HG03108 (cell line): ENCODE results near the gene BSG.
A peak's percentile ranks its signal among the peaks of the same experiment; 100 is the strongest.

ENCODE experiments used
- ATAC-seq: cut with Tn5 transposase; IDR thresholded peaks from one replicate; pipeline ENCODE4 v1.9.1; 2021; ENCODE audit warnings: moderate library complexity; ENCODE audit not compliant: unreplicated experiment

The BSG gene

DNA sequence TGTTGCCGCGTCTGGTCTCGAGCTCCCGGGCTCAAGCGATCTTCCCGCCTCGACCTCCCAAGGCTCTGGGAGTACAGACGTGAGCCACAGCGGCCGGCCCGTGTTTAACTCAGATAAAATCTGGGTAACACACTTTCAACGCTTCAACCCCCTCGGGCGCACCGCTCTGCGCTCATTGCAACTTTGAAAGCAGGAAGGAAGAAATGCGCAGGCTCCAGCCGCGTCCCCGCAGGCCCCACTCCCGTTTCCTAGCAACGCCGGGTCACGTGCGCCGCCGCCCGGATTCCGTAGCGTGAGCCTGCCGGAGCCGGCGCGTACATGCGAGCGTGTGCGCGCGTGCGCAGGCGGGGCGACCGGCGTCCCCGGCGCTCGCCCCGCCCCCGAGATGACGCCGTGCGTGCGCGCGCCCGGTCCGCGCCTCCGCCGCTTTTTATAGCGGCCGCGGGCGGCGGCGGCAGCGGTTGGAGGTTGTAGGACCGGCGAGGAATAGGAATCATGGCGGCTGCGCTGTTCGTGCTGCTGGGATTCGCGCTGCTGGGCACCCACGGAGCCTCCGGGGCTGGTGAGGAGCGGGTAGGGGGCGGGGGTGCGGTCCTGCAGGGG lies at the start of gene BSG:
BSG (plus strand) TSS at position 457 of the 603 bp plus-strand sequence; CDS start at position 496, 39 bp downstream.
- peak; percentile 66 for ATAC-seq

- no peak for ATAC-seq
Measured at GRCh38 chr19:522726-523125, 49.7 kb upstream of the BSG start.

DNA sequence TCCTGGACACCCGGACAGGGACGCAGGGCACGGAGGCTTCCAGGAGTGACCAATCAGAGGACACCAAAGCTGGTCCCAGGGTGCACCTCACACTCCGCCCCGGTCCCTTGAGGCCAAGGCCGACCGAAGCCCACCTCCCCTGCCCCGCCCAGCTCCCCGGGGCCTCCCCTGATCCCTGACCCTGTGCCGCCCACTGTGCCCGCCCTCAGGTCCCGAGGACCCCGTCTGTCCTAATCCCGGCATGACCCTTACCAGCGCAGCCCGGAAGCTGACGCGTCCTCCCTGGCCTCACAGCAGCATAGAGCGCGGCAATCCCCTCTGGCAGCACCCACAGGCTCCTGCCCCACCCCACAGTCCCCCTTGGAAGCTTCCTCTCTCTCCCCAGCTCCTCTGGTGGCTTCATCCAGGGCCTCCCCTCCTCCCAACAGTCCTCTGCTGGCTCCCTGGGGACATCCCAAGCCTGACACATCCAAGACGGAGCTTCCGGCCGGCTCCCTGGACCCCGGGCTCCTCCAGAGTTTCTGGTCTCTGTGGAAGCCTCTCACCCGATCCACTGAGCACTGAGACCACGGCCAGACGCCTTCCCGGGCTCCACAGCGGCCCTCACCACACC lies 48.2 kb upstream of the BSG start:
- ATAC-seq = no peak

- no peak for ATAC-seq
Measured at GRCh38 chr19:525029-525428, 47.4 kb upstream of the BSG start.

GRCh38 chr19:525857-526419 lies 46.5 kb upstream of the BSG start:
- no peak for ATAC-seq

- no peak for ATAC-seq
Measured at GRCh38 chr19:530134-531008, 42.0 kb upstream of the BSG start.

GRCh38 chr19:531009-531752 lies 41.2 kb upstream of the BSG start:
- ATAC-seq = peak; percentile 61

DNA sequence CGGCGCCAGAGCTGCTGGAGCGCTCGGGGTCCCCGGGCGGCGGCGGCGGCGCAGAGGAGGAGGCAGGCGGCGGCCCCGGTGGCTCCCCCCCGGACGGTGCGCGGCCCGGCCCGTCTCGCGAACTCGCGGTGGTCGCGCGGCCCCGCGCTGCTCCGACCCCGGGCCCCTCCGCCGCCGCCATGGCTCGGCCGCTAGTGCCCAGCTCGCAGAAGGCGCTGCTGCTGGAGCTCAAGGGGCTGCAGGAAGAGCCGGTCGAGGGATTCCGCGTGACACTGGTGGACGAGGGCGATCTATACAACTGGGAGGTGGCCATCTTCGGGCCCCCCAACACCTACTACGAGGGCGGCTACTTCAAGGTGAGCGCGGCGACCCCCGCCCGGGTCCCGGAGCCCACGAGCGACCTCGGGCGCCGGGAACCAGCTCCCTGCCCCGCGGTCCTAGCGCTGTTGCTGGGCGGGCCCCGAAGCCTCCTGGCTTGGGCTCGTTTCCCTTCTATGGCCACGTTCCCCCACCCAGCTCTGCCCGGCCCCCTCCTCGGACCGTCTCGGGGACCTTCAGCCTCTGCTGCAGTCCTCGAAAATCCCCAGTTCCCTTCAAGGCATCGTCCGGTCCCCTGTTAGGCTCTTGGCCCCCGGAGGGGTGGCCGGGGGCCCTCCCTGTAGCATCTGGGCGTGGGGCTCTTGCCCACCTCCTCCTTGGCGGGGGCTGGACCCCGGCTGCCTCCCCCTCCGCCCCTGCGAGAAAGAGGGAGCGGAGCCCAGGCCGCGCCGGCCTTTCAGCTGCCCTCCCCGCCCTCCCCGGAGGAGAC lies 40.4 kb upstream of the BSG start, which contains the start of gene CDC34:
CDC34 (plus strand) TSS at position 8 of the 808 bp plus-strand sequence; CDS start at position 180, 172 bp downstream.
- ATAC-seq = peak; percentile 19

GRCh38 chr19:532561-533363 lies 39.6 kb upstream of the BSG start:
- ATAC-seq = no peak

- ATAC-seq = no peak
Measured at GRCh38 chr19:533364-534058, 38.9 kb upstream of the BSG start.

DNA sequence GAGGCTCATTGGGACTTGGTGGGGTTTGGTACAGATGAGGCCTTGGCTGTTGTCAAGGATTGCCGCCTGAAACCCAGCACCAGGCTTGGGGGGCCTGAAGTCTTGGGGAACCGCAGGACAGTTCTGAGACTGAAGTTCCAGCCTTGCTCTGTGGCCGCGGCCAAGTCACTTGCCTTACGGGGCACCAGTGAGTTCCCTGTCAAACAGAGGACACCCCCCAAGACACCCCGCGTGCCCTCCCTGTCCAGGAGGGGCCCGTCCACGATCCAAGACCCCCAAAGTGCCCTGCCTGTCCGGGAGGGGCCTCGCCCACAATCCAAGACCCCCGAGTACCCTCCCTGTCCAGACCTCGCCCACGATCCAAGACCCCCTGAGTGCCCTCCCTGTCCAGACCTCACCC lies 38.3 kb upstream of the BSG start:
- ATAC-seq = no peak

GRCh38 chr19:535017-535835 lies 37.2 kb upstream of the BSG start:
- no peak for ATAC-seq

GRCh38 chr19:536031-536880 lies 36.1 kb upstream of the BSG start:
- no peak for ATAC-seq

DNA sequence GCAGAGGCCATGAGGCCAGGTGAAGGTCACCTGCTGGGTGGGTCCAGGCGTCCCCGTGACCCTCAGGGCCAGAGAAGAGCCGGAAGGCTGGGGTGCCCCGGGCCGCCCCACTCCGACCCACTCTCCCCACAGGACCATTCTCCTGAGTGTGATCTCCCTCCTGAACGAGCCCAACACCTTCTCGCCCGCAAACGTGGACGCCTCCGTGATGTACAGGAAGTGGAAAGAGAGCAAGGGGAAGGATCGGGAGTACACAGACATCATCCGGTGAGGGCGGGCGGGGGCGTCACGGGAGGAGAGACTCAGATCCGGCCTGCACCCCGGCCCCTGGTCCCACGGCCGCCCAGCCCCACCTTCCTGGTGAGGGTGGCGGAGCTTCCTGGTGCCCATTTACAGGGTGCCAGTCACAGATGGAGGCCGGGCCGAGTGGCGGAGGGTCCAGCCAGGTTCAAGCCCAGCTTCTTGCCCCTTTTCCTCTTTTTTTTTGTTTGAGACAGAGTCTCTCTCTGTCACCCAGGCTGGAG lies 35.5 kb upstream of the BSG start:
- ATAC-seq = no peak

DNA sequence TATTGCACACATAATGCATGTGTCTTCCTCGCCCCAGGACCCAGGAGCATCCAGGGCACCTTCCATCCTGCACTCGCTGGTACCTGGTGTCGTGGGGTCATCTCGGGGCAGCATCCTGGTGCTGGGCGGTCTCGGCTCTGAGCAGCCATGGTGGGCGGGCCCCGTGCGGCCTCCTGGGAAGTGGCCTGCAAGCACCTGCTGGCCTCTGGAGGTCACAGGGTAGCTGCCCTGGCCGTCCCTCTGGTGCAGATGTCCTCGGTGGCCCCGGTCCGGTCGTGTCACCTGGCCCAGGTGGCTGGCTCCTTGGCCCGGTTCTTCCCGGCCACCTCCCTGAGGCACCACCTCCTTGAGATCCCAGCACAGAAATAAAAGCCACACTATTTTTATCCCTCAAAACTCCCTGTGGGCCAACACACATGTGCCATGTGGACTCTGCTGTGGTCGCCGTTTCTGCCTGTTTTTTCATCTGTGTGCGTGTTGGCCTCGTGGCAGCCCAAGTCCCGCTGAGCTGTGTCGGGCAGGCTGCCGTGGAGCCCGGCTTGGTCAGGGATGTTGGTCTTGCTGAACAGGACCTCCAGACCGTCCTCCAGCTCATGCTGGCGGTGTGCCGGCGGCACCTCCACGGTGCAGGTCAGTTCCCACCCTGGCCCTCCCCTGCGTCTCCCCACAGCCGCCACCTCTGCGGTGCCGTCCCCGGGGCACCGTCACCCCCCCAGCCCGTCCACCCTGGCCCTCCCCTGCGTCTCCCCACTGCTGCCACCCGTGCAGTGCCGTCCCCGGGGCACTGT lies 33.6 kb upstream of the BSG start:
- no peak for ATAC-seq
